OCI-LY1 (cell line): ENCODE results near the gene MAP6D1.

Source experiments
- H2AFZ ChIP-seq: fragments of 200-600 bp; sonication (generic), shearing (Covaris generic); 2 replicates; pipeline ENCODE4 v1.6.0; 2014; ENCODE audit warnings: antibody characterized with exemption, mild to moderate bottlenecking, low read length
- H3F3A ChIP-seq: fragments of 200-600 bp; sonication (generic), shearing (Covaris generic); 2 replicates; pipeline ENCODE4 v1.6.0; 2014; ENCODE audit warnings: mild to moderate bottlenecking, antibody characterized with exemption, low read length, moderate library complexity; ENCODE audit not compliant: insufficient read depth
- H3K27ac ChIP-seq: fragments of 200-600 bp; sonication (generic); 2 replicates; pipeline ENCODE4 v1.5.1; 2014; ENCODE audit warnings: low read length, mixed run types, mild to moderate bottlenecking, low read depth; ENCODE audit not compliant: poor library complexity, severe bottlenecking
- H3K27me3 ChIP-seq: fragments of 200-600 bp; sonication (generic); 2 replicates; pipeline ENCODE4 v1.6.0; 2014; ENCODE audit warnings: antibody characterized with exemption, mild to moderate bottlenecking, low read length, moderate library complexity; ENCODE audit not compliant: insufficient read depth
- H3K36me3 ChIP-seq: fragments of 200-600 bp; sonication (generic); 2 replicates; pipeline ENCODE4 v1.6.1; 2014; ENCODE audit warnings: mild to moderate bottlenecking, antibody characterized with exemption, low read length, moderate library complexity, mixed read lengths; ENCODE audit not compliant: insufficient read depth
- H3K4me1 ChIP-seq: fragments of 200-600 bp; sonication (generic); 2 replicates; pipeline ENCODE4 v1.5.1; 2014; ENCODE audit warnings: mild to moderate bottlenecking, low read length, moderate library complexity; ENCODE audit not compliant: insufficient read depth, severe bottlenecking
- H3K4me2 ChIP-seq: fragments of 200-600 bp; sonication (generic), shearing (Covaris generic); 2 replicates; pipeline ENCODE4 v1.6.1; 2014; ENCODE audit warnings: low read length
- H3K4me3 ChIP-seq: fragments of 200-600 bp; sonication (generic); 2 replicates; pipeline ENCODE4 v1.5.1; 2014; ENCODE audit warnings: low read length, low read depth, mild to moderate bottlenecking, mixed read lengths; ENCODE audit not compliant: poor library complexity, severe bottlenecking
- H3K79me2 ChIP-seq: fragments of 200-600 bp; shearing (Covaris generic); 2 replicates; pipeline ENCODE4 v1.6.1; 2016; ENCODE audit warnings: mixed run types, low read length, mixed read lengths; ENCODE audit not compliant: insufficient read depth
- H3K9ac ChIP-seq: fragments of 200-600 bp; sonication (generic), shearing (Covaris generic); 2 replicates; pipeline ENCODE4 v1.6.1; 2014; ENCODE audit warnings: mild to moderate bottlenecking, low read length, mixed read lengths
- H3K9me2 ChIP-seq: fragments of 200-600 bp; sonication (generic), shearing (Covaris generic); 2 replicates; pipeline ENCODE4 v1.6.1; 2014; ENCODE audit warnings: low read depth, mild to moderate bottlenecking, low read length, mixed read lengths
- H3K9me3 ChIP-seq: fragments of 200-600 bp; shearing (Covaris generic); 2 replicates; pipeline ENCODE4 v1.6.1; 2014; ENCODE audit warnings: low read length, mixed read lengths
- H4K20me1 ChIP-seq: fragments of 200-600 bp; sonication (generic), shearing (Covaris generic); 2 replicates; pipeline ENCODE4 v1.6.0; 2016; ENCODE audit warnings: mild to moderate bottlenecking, low read length; ENCODE audit not compliant: insufficient read depth
- EZH2 ChIP-seq: fragments of 200-600 bp; sonication (generic), shearing (Covaris generic); IDR thresholded peaks from 2 replicates; pipeline ENCODE4 v1.8.0; 2017; ENCODE audit warnings: borderline replicate concordance, mixed run types, mild to moderate bottlenecking, antibody characterized with exemption, low read length, moderate library complexity, mixed read lengths
- TF ChIP-seq, protein P1 (sequence below): fragments of 200-600 bp; sonication (generic), shearing (Covaris generic); IDR thresholded peaks from 2 replicates; pipeline ENCODE4 v1.5.1; 2017; ENCODE audit warnings: mild to moderate bottlenecking, antibody characterized with exemption, low read length, moderate library complexity, mixed read lengths

Gene MAP6D1

GRCh38 chr3:183797996-183798395 lies 27.4 kb downstream of the MAP6D1 start:
- TF ChIP-seq EZH2, result no peak
- TF ChIP-seq, protein P1, sequence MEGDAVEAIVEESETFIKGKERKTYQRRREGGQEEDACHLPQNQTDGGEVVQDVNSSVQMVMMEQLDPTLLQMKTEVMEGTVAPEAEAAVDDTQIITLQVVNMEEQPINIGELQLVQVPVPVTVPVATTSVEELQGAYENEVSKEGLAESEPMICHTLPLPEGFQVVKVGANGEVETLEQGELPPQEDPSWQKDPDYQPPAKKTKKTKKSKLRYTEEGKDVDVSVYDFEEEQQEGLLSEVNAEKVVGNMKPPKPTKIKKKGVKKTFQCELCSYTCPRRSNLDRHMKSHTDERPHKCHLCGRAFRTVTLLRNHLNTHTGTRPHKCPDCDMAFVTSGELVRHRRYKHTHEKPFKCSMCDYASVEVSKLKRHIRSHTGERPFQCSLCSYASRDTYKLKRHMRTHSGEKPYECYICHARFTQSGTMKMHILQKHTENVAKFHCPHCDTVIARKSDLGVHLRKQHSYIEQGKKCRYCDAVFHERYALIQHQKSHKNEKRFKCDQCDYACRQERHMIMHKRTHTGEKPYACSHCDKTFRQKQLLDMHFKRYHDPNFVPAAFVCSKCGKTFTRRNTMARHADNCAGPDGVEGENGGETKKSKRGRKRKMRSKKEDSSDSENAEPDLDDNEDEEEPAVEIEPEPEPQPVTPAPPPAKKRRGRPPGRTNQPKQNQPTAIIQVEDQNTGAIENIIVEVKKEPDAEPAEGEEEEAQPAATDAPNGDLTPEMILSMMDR, result no peak
- no peak overlapping the region for H3K4me2 ChIP-seq
- H3K4me3 ChIP-seq, result no peak overlapping the region
- H3K9me2 ChIP-seq, result no peaks in the 10 kb centered on the region
- 0 out of 2 replicates have a peak, but pooled peaks cover 2% of the 10 kb centered on the region for H3F3A ChIP-seq
- no peak overlapping the region for H3K9ac ChIP-seq
- no peaks in the 10 kb centered on the region for H3K79me2 ChIP-seq
- no peak overlapping the region for H2AFZ ChIP-seq
- H3K27me3 ChIP-seq, result no peaks in the 10 kb centered on the region
- H3K9me3 ChIP-seq, result no peaks in the 10 kb centered on the region
- no peaks in the 10 kb centered on the region for H3K4me1 ChIP-seq
- no peaks in the 10 kb centered on the region for H4K20me1 ChIP-seq
- no peak overlapping the region for H3K27ac ChIP-seq
- H3K36me3 ChIP-seq, result peaks cover 98% of the 10 kb centered on the region

GRCh38 chr3:183796372-183796771 lies 29.0 kb downstream of the MAP6D1 start:
- no peak overlapping the region for H2AFZ ChIP-seq
- 0 out of 2 replicates have a peak, but pooled peaks cover 2% of the 10 kb centered on the region for H3F3A ChIP-seq
- H3K4me2 ChIP-seq, result no peak overlapping the region
- no peak overlapping the region for H3K4me3 ChIP-seq
- no peak overlapping the region for H3K27ac ChIP-seq
- H3K4me1 ChIP-seq, result no peaks in the 10 kb centered on the region
- peaks cover 98% of the 10 kb centered on the region for H3K36me3 ChIP-seq
- H3K9ac ChIP-seq, result no peak overlapping the region
- no peaks in the 10 kb centered on the region for H3K9me2 ChIP-seq
- no peaks in the 10 kb centered on the region for H4K20me1 ChIP-seq
- no peaks in the 10 kb centered on the region for H3K9me3 ChIP-seq
- no peak for TF ChIP-seq EZH2
- TF ChIP-seq, protein P1, result no peak
- H3K27me3 ChIP-seq, result no peaks in the 10 kb centered on the region
- H3K79me2 ChIP-seq, result no peaks in the 10 kb centered on the region

- no peaks in the 10 kb centered on the region for H3K9me2 ChIP-seq
- H3K27me3 ChIP-seq, result no peaks in the 10 kb centered on the region
- H3K27ac ChIP-seq, result no peak overlapping the region
- TF ChIP-seq EZH2, result no peak
- TF ChIP-seq, protein P1, result no peak
- no peak overlapping the region for H2AFZ ChIP-seq
- H3K9me3 ChIP-seq, result no peaks in the 10 kb centered on the region
- H3K4me3 ChIP-seq, result no peak overlapping the region
- 0 out of 2 replicates have a peak, but pooled peaks cover 3% of the 10 kb centered on the region for H4K20me1 ChIP-seq
- H3K9ac ChIP-seq, result no peak overlapping the region
- no peaks in the 10 kb centered on the region for H3K4me1 ChIP-seq
- H3K4me2 ChIP-seq, result no peak overlapping the region
- H3F3A ChIP-seq, result no peaks in the 10 kb centered on the region
- peaks cover 98% of the 10 kb centered on the region for H3K36me3 ChIP-seq
- no peaks in the 10 kb centered on the region for H3K79me2 ChIP-seq
Observed at GRCh38 chr3:183794452-183794851, 30.9 kb downstream of the MAP6D1 start.
